NCI-H748 (cell line): Measurements from ENCODE around the gene MAPKBP1.

Source experiments
- DNase-seq: peaks from one replicate; lab custom pipeline; 2025; ENCODE audit not compliant: unreplicated experiment; lab: John Stamatoyannopoulos, UW

Gene MAPKBP1

GRCh38 chr15:41847981-41848380 is 73.7 kb downstream of the MAPKBP1 start:
- no peak for DNase-seq

- no peak for DNase-seq
Observed at GRCh38 chr15:41848631-41849030, 74.3 kb downstream of the MAPKBP1 start.

- DNase-seq, result no peak
Observed at GRCh38 chr15:41849204-41849603, 74.9 kb downstream of the MAPKBP1 start.

DNA sequence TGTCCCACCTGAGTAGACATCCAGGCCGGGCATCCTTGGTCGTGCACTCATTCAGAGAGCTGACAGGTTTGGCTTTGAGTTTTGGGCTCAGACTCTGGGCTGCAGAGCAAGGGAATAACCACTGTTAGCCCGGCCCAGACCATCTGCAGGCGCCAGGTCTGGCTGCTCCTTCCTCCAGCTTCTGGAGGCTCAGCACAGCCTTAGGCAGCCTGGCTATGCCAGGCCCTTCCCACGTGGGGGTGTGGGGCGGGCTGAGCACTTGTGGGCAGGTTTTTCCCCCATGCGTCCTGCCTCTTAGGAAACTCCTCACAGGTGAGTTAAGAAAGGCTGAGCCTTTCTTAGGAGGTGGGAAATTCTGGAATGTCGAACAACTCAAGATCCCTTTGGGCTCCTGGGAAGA is 75.6 kb downstream of the MAPKBP1 start:
- DNase-seq, result no peak

- no peak for DNase-seq
Observed at GRCh38 chr15:41850482-41851166, 76.3 kb downstream of the MAPKBP1 start.

- DNase-seq, result no peak
Observed at GRCh38 chr15:41851167-41851523, 76.9 kb downstream of the MAPKBP1 start.

DNA sequence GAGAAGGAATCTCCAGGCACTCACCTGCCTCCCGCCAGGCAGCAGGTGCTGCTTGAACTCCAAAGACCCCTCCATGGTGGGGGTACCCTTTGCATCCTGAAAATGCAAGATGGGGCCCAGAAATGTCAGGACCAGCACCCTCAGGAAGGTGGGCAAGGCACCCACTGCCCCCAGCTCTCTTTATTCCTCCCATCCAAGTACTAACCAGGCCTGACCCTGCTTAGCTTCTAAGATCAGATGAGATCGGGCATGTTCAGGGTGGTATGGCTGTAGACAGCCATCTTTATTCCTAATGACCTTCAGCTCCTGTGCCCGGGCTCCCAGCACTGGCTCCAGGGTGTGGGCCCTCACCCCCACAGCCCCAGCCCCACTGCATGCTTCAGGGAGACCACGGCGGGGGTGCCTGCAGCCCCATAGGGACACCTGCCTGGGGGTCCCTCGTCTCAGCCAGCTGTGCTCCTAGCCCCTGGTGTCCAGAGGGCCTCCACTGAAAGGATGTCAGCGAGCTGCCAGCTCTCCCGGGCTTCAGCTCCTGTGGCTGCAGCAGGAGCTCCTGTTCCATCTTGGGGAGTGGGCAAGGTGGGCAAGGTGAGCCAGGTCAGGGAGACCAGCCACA is 77.6 kb downstream of the MAPKBP1 start:
- DNase-seq, result no peak

- DNase-seq, result no peak
Observed at GRCh38 chr15:41852736-41853590, 78.7 kb downstream of the MAPKBP1 start.

DNA sequence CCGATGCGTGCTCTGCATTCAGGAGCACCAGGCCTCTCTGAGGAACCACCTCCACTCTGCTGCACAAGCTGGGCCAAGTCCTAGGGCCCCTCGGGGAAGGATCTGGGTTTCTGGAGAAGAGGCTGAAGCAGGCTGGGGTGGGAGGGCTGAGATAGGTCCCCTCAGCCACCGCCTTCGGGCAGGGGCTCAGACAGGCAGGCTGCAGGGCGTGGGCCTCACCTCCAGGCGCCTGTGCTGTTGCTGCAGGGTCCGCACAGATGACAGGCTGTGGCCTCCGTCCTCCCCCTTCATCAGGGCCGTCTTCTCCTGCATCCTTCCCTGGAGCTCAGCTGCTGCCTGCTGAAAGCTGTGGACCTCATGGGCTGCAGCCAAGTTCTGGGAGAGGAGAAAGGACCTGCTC is 79.5 kb downstream of the MAPKBP1 start:
- no peak for DNase-seq

DNA sequence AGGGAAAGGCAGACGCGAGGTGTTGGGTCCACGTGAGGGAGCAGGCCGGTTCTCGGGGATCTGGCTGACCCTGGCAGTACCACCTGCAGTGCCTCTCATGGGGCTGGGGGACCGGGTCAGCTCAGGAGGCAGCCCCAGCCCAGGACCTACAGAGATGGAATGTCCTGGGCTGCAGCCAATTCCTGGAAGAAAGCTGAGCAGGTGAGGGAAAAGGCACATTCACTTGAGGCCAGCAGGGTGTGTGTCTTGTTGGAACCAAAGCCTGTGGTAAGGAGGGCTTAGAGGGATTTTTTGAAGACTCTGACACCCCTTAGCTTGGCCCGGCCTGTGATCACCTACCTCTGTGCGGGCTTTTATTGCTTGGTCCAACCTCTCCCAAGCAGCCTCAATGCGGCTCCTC is 80.2 kb downstream of the MAPKBP1 start:
- no peak for DNase-seq

- no peak for DNase-seq
Observed at GRCh38 chr15:41855261-41855961, 81.1 kb downstream of the MAPKBP1 start.

DNA sequence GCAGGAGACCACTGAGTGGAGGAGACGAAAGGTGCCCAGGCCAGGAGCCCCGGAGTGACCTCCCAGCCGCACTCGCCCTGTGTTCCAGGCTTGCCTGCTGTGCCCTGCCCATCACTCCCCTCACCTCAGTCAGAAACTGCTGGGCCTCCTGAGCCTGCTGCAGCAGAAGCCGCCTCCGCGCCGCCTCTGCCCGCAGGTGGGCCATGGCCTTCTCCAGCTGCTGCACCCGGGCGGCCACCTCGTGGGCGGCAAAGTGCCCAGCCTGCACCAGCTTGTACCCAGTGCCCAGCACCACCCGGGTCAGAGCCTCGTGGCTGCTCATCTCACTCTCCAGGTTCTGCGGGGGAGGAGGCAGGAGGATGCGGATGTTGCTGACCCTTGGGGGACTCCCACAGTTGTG is 82.0 kb downstream of the MAPKBP1 start:
- DNase-seq, result no peak

- no peak for DNase-seq
Observed at GRCh38 chr15:41856716-41857115, 82.4 kb downstream of the MAPKBP1 start.

- no peak for DNase-seq
Observed at GRCh38 chr15:41857316-41857715, 83.0 kb downstream of the MAPKBP1 start.

GRCh38 chr15:41858756-41859155 is 84.5 kb downstream of the MAPKBP1 start:
- no peak for DNase-seq

- DNase-seq, result no peak
Observed at GRCh38 chr15:41860049-41860828, 86.0 kb downstream of the MAPKBP1 start.

DNA sequence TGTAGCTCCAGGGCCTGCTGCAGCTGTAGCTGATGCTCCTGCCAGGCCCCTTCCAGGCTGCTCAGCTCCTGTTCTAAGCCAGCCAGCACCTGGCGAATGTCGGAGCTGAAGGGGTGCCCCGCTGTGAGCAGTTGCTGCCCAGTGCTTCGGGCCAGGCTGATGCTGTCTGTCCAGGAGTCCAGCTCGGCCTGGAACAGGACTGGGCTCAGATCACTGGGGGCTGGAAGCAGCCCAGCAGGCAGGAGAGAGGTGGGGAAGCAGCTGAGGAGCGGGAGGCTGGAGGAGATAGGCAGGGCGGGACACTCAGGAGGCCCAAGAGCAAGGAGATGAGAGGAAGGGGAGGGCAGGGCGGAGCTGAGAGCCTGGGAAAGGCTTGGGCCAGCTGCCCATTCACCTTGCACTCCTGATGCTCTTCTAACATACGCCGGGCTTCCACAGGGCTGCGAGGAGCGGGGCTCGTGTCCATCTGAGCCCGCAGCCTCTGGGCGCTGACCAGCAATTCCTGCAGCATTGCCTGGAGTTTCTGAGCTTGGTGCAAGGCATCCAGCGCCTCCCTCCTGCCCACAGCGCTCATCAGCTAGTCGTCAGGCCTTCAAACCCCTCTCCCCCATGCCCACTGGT is 87.6 kb downstream of the MAPKBP1 start:
- DNase-seq, result no peak

DNA sequence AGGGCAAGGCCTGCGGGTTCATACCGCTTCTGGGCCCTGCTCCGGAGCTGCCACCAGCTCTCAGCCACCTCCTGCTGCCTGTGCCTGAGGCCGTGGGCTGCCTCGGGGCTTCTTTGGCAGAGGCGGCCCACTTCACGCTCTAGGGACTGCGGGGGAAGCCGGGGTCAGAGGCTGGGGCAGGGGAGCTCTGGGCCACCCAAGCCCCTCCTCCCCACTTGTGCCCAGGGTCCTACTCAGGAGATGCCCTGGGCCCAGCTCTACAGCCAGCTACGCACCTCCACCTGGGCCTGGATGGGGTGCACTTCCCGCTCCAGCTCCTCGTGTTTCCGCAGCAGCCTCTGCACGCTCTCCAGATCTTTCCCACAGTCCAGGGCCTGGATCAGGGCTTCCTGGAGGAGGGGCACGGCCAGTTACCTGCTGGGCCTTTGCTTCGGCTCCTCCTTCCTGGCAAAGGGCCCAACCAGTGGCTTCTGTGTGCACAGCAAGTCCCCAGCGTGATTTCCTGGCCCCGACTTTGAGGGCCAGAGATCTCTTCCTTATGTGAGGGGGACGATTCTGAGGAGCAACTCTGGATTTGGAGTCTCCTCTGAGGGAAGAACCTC is 88.3 kb downstream of the MAPKBP1 start:
- peak; percentile 21 for DNase-seq

GRCh38 chr15:41865490-41866055 is 91.3 kb downstream of the MAPKBP1 start:
- no peak for DNase-seq
